AG04450 (cell line): ENCODE data around the gene UVSSA. TPM values are rescaled to one million over a fixed set of nuclear protein-coding genes. Genes with fewer than 3 reads are reported as not detected.

ENCODE experiments used
- CTCF ChIA-PET: fragments of 300-600, 350-600 bp; formaldehyde crosslinking; extraction: SDS; loops from one replicate; lab custom pipeline; 2022; ENCODE audit warnings: antibody characterized with exemption, inconsistent platforms; lab: Charles Lee
- POLR2A ChIA-PET: fragments of 350-600 bp; formaldehyde crosslinking; extraction: SDS; loops from one replicate; lab custom pipeline; 2021; ENCODE audit warnings: antibody characterized with exemption, inconsistent platforms; lab: Yijun Ruan, JAX
- DNase-seq: peaks from one replicate; pipeline ENCODE4 v3.0.0-alpha.2; 2011; ENCODE audit warnings: low read depth, low spot score
- H3K27ac ChIP-seq: one replicate; pipeline ENCODE4 v1.5.1; 2012; ENCODE audit warnings: low read depth, low read length, control low read depth
- H3K27me3 ChIP-seq: one replicate; pipeline ENCODE4 v1.6.0; 2012; ENCODE audit warnings: low read length; ENCODE audit not compliant: control insufficient read depth, insufficient read depth
- H3K4me3 ChIP-seq: 2 replicates; pipeline ENCODE4 v1.5.1; 2011; ENCODE audit warnings: mild to moderate bottlenecking, low read depth, low read length, control low read depth
- H3K9me3 ChIP-seq: 2 replicates; pipeline ENCODE4 v1.5.1; 2012; ENCODE audit warnings: low read length; ENCODE audit not compliant: control insufficient read depth, insufficient read depth
- polyA plus RNA-seq: library from polyadenylated mRNA; depleted of rRNA; stranded (reverse); fragments of >200 nt; gene quantifications from 2 replicates; pipeline ENCODE4 v1.2.3, GENCODE V29; 2011
- TF ChIP-seq, protein P1 (sequence below): IDR thresholded peaks from 2 replicates; pipeline ENCODE4 v1.5.1; 2011; ENCODE audit warnings: low read depth, low read length, control low read depth, inconsistent platforms

UVSSA gene
- polyA plus RNA-seq, 1 experiment: 4.9 TPM

DNA sequence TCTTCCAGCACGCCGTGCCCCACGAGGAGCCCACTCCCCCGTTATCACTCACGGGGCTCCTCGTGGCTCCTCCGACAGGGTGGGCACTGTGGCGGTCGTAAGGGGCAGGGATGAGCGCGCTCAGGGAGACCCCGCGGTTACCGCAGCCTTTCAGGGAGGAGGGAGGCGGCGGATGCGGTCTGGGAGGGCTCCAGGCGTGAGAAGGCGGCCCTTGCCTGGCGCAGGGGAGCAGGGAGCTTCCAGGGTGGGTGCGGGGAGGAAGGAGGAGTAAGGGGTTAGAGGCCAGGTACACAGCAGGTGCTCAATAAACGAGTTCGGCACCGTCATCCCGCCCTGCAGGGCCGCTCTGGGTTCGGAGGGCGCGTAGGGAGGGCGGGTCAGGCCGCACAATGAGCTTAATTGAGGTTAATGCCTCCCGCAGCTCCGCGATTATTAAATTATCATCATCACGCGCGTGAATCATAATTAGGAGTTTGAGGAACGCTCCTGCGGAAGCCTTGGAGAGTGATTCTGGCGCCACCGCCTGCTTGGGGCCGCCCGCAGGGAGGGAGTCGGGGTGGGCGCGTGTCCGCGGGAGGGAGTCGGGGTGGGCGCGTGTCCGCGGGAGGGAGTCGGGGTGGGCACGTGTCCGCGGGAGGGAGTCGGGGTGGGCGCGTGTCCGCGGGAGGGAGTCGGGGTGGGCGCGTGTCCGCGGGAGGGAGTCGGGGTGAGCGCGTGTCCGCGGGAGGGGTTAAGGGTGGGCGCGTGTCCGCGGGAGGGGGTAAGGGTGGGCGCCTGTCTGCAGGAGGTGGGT lies 66.9 kb downstream of the UVSSA start:
- Histone ChIP-seq H3K9me3 (peaks cover 23% of the 10 kb centered on the region), H3K27me3 (peaks cover 43% of the 10 kb centered on the region), H3K4me3 (no peak overlapping the region), H3K27ac (no peak overlapping the region)
- CTCF ChIA-PET: no interaction called here
- TF ChIP-seq, protein P1, sequence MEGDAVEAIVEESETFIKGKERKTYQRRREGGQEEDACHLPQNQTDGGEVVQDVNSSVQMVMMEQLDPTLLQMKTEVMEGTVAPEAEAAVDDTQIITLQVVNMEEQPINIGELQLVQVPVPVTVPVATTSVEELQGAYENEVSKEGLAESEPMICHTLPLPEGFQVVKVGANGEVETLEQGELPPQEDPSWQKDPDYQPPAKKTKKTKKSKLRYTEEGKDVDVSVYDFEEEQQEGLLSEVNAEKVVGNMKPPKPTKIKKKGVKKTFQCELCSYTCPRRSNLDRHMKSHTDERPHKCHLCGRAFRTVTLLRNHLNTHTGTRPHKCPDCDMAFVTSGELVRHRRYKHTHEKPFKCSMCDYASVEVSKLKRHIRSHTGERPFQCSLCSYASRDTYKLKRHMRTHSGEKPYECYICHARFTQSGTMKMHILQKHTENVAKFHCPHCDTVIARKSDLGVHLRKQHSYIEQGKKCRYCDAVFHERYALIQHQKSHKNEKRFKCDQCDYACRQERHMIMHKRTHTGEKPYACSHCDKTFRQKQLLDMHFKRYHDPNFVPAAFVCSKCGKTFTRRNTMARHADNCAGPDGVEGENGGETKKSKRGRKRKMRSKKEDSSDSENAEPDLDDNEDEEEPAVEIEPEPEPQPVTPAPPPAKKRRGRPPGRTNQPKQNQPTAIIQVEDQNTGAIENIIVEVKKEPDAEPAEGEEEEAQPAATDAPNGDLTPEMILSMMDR: no peak
- no peak for DNase-seq
- POLR2A ChIA-PET: no interaction called here

DNA sequence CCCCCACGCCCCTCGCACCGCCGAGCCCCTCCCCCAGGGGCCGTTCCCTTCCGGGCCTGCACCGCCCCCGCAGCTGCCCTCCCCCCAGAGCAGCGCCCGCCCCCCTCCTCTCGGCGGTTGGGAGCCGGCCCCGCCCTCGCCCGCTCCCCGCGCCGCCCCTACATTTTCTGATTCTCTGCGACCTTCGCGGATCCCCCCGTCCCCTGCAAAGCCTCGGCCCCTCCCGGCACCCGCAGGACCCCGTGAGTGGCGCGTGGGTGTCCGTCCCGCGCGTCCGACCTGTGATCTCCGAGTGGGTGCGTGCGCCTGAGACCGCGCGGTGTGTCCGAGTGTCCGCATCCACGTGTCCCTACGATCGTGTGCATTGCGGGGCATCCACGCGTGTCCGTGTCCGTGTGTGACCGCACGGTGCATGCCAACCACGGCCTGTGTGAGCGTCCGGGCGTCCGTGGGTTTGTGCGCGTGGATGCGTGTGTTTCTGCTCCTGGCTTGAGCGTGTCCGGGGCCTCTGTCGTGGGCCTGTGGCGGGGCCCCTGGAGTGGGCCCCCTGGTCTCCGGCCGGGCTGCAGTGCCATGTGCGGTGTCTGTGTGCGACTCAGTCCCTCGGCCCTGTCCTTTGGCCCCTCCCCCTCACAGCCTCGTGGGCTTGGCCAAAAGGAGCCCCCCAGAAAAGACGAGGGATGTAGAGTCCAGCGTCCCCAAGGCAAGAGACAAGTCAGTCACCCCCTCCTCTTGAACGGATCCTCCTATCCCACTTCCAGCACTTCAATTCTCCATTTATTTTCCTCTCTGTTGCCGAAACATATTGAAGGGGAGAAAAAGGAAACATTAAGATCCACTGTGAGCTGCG lies 68.0 kb downstream of the UVSSA start:
- CTCF ChIA-PET: no interaction called here
- H3K27me3 ChIP-seq: peaks cover 36% of the 10 kb centered on the region
- TF ChIP-seq, protein P1: no peak

DNA sequence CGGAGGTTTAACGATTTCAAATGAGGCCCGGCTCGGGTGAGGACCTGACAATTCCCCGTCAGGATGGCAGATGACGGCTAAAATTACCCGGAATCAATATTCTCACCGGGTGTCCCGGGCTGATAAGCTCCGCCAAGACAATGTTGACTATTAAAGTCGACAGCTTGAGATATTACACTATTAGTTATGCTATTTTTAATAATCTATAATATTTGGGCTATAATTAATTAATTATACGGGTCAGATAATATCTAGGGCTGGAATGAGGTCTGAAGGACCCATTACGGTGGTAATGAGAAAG lies 68.6 kb downstream of the UVSSA start:
- H3K4me3 ChIP-seq: no peak overlapping the region
- ChIA-PET POLR2A (no interaction called here), CTCF (no interaction called here)
- H3K9me3 ChIP-seq: peaks cover 20% of the 10 kb centered on the region
- no peak overlapping the region for H3K27ac ChIP-seq
- DNase-seq: no peak
- TF ChIP-seq, protein P1: no peak
- H3K27me3 ChIP-seq: peaks cover 34% of the 10 kb centered on the region

More for the DNA sequence above, 68.0 kb downstream of the UVSSA start:
- no peak for DNase-seq
- H3K27ac ChIP-seq: no peak overlapping the region
- peaks cover 23% of the 10 kb centered on the region for H3K9me3 ChIP-seq
- no peak overlapping the region for H3K4me3 ChIP-seq
- POLR2A ChIA-PET: no interaction called here

DNA sequence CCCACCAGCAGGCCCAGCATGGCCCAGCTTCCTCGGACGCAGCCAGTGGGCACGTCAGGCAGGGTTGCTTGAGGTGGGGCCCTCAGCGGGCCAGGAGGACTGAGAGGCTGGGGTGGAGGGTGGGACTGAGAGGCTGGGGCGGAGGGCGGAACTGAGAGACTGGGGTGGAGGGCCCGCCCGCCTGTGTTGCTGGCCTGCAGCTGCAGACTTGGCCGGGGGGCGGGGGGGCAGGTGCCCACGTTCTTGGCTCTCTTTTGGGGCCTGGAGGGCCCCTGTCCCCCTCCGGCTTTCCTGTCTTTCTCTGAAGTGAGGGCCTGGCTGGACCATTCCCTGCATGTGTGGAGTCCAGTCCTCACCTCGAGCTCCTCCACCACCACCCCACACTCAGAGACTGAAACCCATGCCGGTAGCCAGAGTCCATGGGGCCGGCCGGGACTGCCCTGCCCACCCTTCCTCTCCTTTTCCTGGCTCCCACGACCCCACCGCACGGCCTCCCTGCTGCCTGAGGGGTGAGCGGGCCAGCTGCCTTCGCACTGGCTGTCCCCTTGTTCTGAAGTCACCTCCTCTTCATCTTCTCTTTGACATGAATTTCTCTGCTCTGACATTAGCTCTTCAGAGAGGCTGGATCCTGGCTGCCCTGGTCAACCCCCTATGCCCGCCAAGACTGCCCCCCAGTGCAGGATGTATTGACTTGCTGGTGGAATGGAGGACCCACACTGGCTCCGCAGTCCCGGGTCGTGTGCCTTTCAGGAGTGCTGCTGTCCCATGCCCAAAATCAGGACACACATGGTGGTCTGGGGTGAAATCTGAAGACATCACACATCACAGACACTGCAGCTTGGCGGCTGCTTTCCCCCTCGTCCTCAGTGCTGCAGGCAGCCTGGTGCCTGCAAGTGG lies 69.3 kb downstream of the UVSSA start:
- DNase-seq: no peak
- TF ChIP-seq, protein P1: no peak
- CTCF ChIA-PET: no interaction called here

More for the DNA sequence above, 69.3 kb downstream of the UVSSA start:
- H3K9me3 ChIP-seq: peaks cover 16% of the 10 kb centered on the region
- H3K27me3 ChIP-seq: peaks cover 36% of the 10 kb centered on the region
- no peak overlapping the region for H3K4me3 ChIP-seq
- H3K27ac ChIP-seq: no peak overlapping the region
- POLR2A ChIA-PET: interaction anchor here (0.6 kb wide), 1 partner anchor 42 kb away, joined by 5 read pairs; no protein-coding TSS in a partner anchor
